Muscle layer of colon (tissue), 2 donors: ENCODE measurements around the gene NRN1L.

Experiments
- H3K27ac ChIP-seq: one replicate; pipeline ENCODE4 v1.7.0; 2013; ENCODE audit warnings: low read depth, mild to moderate bottlenecking, low read length, moderate library complexity
- H3K27me3 ChIP-seq, 2 donors: one replicate each; pipeline ENCODE4 v1.7.0; 2013; ENCODE audit warnings: low read length in 2 of 2, mild to moderate bottlenecking in 2 of 2; ENCODE audit not compliant: insufficient read depth in 2 of 2, control insufficient read depth in 1 of 2
- H3K36me3 ChIP-seq: one replicate; pipeline ENCODE4 v1.7.0; 2013; ENCODE audit warnings: mild to moderate bottlenecking, low read length; ENCODE audit not compliant: insufficient read depth
- H3K4me1 ChIP-seq: one replicate; pipeline ENCODE4 v1.7.0; 2013; ENCODE audit warnings: mild to moderate bottlenecking, low read length; ENCODE audit not compliant: insufficient read depth
- H3K4me3 ChIP-seq, 2 donors: one replicate each; pipeline ENCODE4 v1.7.0; 2013; ENCODE audit warnings: low read length in 2 of 2, low read depth in 1 of 2, mild to moderate bottlenecking in 1 of 2, moderate library complexity in 1 of 2
- H3K9ac ChIP-seq: one replicate; pipeline ENCODE4 v1.7.0; 2013; ENCODE audit warnings: low read length
- H3K9me3 ChIP-seq: one replicate; pipeline ENCODE4 v1.7.0; 2013; ENCODE audit warnings: mild to moderate bottlenecking, low read length
- donor health status: abdominal sarcoma.
- donor health status: Adenocarcinoma of cecum.

Gene NRN1L

DNA sequence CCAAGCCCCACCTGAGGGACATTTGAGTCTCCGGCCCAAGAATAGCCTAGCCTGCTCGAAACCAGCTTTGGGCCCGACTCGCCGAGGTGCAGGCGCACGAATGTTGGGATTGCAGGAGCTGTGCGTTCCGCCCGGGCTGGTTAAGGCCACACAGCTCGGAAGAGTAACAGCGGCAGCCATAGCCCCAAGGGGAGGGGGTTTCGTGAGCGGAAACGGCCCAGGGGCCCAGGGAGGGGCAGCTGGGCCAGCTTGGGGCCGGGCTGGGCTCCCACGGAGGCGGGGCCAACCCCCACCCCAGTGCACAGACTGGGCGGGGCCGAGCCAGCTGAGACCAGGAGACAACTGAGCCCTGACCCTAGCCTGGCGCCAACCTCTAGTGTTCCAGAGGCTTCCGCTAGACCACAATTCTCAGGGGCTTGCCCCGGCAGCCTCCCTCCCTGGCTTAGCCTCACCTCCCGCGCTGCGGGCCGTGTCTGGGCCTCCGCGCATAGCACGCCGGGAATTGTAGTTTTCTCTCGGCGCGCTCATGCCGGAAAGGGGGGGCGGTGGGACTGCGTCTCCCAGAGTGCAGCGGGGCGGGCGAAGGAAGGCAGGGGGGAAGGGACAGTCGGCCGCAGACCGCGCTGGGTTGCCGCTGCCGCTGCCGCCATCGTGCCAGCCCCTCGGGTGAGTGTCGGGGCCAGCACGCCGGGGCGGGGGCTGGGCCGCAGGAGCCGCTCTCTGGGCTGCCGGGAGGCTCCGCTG lies 38.2 kb upstream of the NRN1L start, which contains the start of gene NUTF2:
Gene NUTF2 (plus strand): TSS at position 614 of the 744 bp plus-strand sequence. CDS start 18,198 bp downstream, outside the sequence.
- no peaks in the 10 kb centered on the region for H3K36me3 ChIP-seq
- peak within 1 kb of the TSS; percentile 80 for H3K9ac ChIP-seq
- peak within 1 kb of the TSS; percentile 87 to 90 for H3K4me3 ChIP-seq
- no peaks in the 10 kb centered on the region for H3K9me3 ChIP-seq
- peaks cover 45% of the 10 kb centered on the region for H3K4me1 ChIP-seq
- H3K27me3 ChIP-seq, result no peaks in the 10 kb centered on the region
- H3K27ac ChIP-seq, result peak within 1 kb of the TSS; percentile 99

DNA sequence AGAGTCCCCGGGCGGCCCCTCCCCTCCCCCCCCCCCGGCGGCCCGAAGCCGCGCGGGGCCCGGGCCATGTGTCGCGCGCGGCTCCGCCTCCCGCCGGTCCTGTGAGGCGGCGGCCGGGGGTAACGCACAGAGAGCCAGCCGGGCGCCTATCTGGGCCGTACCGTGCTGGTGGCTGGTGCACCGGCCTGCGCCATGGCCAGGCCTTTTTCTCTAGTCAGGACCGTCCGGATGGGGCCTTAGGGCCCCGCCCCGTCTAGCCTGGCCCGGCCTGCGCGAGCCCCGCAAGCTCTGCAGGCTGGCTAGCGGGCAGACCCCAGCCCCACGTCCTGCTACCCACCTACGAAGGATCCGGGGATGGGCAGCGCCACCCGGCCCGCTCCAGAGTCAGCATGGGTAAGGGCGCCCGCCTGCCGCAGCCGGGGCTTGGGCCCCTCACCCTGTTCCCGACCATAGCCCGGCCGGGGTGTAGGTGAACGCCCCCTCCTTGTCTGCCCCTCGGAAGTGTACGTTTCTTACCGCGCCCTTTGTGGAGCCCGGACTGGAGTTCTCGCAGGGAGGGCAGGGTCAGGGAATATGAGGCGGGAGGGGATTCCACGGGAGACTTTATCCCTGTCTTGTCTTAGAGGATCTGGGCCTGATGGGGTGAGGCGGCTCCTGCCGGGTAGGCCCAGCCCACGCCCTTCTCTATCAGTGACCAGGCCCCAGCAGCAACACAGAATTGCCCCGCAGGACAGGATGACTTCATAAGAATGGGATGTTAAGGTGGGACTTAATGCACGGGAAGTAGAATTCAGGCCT lies 37.4 kb upstream of the NRN1L start, which contains the start of gene CENPT:
Gene CENPT (minus strand): TSS at position 630 of the 798 bp plus-strand sequence. CDS start 13,834 bp downstream, outside the sequence.
- Histone ChIP-seq H3K9me3 (no peaks in the 10 kb centered on the region), H3K4me3 (peak within 1 kb of the TSS; percentile 87 to 90), H3K27ac (peak within 1 kb of the TSS; percentile 99), H3K9ac (peak within 1 kb of the TSS; percentile 80), H3K36me3 (no peaks in the 10 kb centered on the region), H3K4me1 (peaks cover 43% of the 10 kb centered on the region), H3K27me3 (no peaks in the 10 kb centered on the region)

DNA sequence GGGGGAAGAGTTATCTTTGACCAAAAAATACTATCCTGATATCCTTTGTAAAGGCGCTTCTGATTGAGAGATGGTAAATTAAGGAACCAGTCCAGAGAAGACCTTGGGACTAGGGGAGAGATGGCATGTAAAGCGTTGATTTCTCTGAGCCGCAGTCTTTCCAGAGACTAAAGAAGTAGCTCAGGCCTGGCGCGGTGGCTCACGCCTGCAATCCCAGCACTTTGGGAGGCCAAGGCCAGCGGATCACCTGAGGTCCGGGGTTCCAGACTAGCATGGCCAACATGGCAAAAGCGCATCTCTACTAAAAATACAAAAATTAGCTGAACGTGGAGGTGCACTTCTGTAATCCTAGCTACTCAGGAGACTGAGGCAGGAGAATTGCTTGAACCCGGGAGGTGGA lies 36.6 kb upstream of the NRN1L start:
- H3K27me3 ChIP-seq, result no peaks in the 10 kb centered on the region
- peak overlapping the region; percentile 80 for H3K9ac ChIP-seq
- H3K9me3 ChIP-seq, result no peaks in the 10 kb centered on the region
- H3K4me3 ChIP-seq, result peak overlapping the region; percentile 87 to 90
- peaks cover 43% of the 10 kb centered on the region for H3K4me1 ChIP-seq
- H3K36me3 ChIP-seq, result no peaks in the 10 kb centered on the region
- peak overlapping the region; percentile 99 for H3K27ac ChIP-seq

DNA sequence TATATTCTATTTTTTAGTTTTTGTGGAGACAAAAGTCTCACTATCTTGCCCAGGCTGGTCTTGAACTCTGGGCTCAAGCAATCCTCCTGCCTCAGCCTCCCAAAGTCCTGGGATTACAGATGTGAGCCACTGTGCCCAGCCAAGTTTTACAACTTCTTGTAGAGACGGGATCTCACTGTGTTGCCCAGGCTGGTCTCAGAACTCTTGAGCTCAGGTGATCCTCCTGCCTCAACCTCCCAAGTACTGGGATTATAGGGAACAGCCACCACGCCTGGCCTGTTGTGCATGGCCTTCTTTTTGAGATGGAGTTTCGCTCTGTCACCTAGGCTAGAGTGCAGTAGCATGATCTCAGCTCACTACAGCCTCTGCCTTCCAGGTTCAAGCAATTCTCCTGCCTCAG lies 31.0 kb upstream of the NRN1L start:
- Histone ChIP-seq H3K36me3 (no peaks in the 10 kb centered on the region), H3K4me1 (peaks cover 24% of the 10 kb centered on the region), H3K27ac (no peak overlapping the region), H3K4me3 (no peak overlapping the region), H3K27me3 (no peaks in the 10 kb centered on the region), H3K9me3 (no peaks in the 10 kb centered on the region), H3K9ac (no peak overlapping the region)

DNA sequence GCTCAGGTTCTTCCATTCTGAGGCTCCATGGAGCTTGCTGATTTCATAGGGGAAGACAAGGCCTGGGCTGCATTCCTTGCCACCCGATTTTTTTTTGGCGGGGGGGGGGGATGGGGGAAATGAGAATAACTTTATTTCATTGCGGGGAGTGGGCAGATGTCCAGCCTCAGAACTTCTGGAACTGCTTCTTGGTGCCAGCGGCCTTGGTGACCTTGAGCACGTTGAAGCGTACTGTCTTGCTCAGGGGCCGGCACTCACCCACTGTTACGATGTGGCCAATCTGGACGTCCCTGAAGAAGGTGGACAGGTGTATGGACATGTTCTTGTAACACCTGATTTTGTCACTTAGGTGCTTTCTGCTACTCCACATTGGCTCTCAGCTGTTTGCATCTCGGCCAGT lies 28.9 kb upstream of the NRN1L start:
- peaks cover 6% of the 10 kb centered on the region for H3K36me3 ChIP-seq
- no peak overlapping the region for H3K9ac ChIP-seq
- no peak overlapping the region for H3K27ac ChIP-seq
- no peaks in the 10 kb centered on the region for H3K9me3 ChIP-seq
- peaks cover 28% of the 10 kb centered on the region for H3K4me1 ChIP-seq
- H3K27me3 ChIP-seq, result no peaks in the 10 kb centered on the region
- H3K4me3 ChIP-seq, result no peak overlapping the region

DNA sequence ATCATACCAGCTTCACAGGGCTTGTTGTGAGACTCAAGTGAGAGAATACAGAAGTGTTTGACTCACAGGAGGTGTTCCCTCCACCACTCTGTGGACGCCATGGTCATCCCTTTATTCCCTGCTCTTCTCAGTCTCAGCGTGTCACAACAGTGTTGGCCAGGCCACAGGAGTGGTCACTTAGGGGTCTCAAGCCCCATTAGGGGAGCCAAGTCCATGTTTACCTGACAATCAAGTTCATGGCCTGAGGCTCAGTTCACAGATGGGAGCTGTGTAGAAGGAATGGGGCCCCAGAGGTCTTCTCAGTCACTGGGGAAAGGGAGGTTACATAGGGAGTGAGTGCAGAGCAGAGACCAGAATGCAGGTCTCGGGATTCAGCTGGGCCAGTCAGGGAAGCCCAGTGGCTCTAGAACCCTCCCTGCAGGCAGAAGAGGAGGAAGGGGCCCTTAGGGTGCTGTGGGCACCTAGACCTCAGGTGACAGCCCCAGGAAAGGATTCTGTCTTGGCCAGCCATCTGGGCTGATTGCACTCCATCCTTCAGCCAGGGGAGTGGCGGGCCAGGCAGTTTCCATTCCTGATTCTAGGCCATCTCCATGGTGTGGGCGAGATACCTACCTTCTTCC lies 27.6 kb upstream of the NRN1L start:
- peaks cover 12% of the 10 kb centered on the region for H3K36me3 ChIP-seq
- no peak overlapping the region for H3K9ac ChIP-seq
- no peak overlapping the region for H3K4me3 ChIP-seq
- H3K27me3 ChIP-seq, result no peaks in the 10 kb centered on the region
- peaks cover 32% of the 10 kb centered on the region for H3K4me1 ChIP-seq
- no peak overlapping the region for H3K27ac ChIP-seq
- no peaks in the 10 kb centered on the region for H3K9me3 ChIP-seq

DNA sequence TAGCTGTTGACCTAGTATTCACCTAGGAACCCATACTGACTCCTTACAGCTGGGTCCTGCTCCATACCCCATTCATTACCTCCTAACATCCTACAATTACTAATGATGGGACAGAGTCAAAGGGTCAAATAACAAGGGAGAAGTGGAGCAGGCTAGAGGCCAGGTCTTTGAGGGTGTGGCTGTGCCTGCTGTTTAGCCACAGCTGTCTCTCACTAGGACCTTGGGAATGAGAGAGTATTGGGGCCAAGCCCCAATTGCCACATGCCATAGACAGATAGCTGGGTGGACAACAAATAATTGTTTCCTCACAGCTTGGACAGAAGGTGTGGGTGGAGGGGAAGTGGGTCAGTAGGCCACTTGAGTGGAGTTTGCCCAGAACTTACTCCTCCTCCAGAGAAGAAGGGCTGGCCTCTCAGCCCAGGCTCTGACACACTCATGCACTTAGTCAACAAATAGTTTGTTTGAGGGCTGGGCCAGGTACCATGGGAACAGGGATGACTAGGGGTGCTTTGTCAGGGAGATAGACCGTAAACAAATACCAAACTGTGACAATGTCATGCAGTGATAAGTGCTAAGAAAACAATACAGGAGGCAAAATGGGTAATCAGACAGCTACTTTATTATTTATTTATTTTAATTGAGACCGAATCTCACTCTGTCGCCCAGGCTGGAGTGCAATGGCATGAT lies 27.0 kb upstream of the NRN1L start:
- H3K27ac ChIP-seq, result no peak overlapping the region
- H3K36me3 ChIP-seq, result peaks cover 12% of the 10 kb centered on the region
- H3K27me3 ChIP-seq, result no peaks in the 10 kb centered on the region
- no peak overlapping the region for H3K9ac ChIP-seq
- H3K4me3 ChIP-seq, result no peak overlapping the region
- H3K9me3 ChIP-seq, result no peaks in the 10 kb centered on the region
- H3K4me1 ChIP-seq, result peaks cover 37% of the 10 kb centered on the region

DNA sequence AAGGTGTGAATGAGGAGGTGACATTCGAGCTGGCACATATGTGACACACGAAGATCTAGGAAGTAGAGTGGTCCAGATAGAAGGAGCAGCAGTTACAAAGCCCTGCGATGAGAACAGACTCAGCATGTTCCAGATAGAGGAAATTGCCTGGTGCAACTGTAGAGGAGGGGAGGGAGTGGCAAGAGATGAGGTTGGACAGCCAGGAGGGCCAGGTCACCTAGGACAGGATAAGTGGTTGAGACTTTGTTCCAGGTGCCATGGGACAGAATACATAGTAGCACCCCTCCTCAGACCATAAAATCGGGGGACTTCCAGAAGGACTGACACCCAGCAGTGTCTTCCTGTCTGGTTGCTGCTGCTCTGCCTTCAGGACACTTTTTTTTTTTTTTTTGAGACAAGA lies 26.2 kb upstream of the NRN1L start:
- H3K4me3 ChIP-seq, result no peak overlapping the region
- H3K9me3 ChIP-seq, result no peaks in the 10 kb centered on the region
- no peak overlapping the region for H3K9ac ChIP-seq
- peaks cover 12% of the 10 kb centered on the region for H3K36me3 ChIP-seq
- no peak overlapping the region for H3K27ac ChIP-seq
- no peaks in the 10 kb centered on the region for H3K27me3 ChIP-seq
- peaks cover 43% of the 10 kb centered on the region for H3K4me1 ChIP-seq

DNA sequence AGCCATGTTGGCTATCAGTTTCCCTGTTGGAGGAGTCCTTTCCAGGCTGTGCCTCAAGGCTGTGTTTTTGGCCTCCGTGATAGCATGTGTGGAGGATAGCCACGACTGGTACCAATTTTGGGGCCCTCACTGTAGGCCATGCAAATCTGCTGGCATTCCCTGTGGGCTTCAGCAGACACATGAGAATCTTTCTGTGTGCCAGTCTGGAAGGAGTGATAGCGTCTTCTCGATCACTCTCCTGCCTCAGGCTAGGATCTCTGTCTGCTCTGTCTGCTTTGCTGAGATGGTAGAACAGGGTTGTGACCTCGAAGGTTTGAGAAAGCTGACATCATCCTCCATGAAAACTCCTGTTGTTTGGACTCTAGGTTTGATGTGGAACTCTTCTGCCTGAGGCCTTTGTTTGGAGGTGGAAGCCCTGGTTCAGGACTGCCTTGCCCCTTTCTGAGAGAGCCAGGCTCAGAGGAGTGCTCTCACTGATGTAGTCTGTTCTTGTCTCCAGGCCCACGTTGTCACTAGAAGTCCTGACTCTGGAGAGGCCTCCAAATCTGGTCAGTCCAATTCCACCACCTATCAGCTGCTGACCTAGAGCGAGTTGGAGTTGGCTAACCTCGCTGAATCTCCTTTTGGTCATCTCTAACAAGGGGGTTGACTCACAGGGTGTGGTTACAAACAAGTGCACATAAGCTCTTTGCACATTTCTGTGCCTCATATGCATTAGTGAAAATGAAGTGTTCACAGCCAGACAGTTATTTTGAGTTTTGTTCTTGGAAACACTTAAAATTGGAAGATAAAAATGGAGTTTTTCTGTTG lies 23.9 kb upstream of the NRN1L start:
- Histone ChIP-seq H3K9ac (no peak overlapping the region), H3K4me1 (peaks cover 42% of the 10 kb centered on the region), H3K36me3 (peaks cover 23% of the 10 kb centered on the region), H3K27me3 (no peaks in the 10 kb centered on the region), H3K9me3 (no peaks in the 10 kb centered on the region), H3K4me3 (no peak overlapping the region), H3K27ac (no peak overlapping the region)

DNA sequence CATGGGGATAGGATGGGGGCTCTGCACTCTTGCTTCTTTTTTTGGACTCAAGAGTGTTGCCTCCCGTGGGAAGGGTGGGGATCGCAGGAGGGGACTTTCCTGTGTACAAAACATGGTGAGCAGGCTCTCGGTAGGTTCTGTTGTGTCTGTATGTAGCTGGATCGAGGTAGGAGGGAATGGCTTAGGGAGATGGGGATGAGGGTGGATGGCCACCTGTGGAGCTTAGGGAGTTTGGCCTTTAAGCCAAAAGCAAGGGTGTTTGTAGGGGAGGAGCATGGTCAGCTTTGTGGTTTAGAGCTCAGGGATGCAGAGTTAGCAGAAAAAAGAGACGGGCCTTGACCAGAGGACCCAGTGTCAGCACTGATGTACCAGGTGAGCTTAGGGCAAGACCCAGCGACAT lies 22.8 kb upstream of the NRN1L start:
- H3K36me3 ChIP-seq, result peaks cover 27% of the 10 kb centered on the region
- no peaks in the 10 kb centered on the region for H3K27me3 ChIP-seq
- no peak overlapping the region for H3K27ac ChIP-seq
- peaks cover 42% of the 10 kb centered on the region for H3K4me1 ChIP-seq
- H3K9me3 ChIP-seq, result no peaks in the 10 kb centered on the region
- H3K9ac ChIP-seq, result no peak overlapping the region
- no peak overlapping the region for H3K4me3 ChIP-seq
